ENCODE data around the gene SPDEF. TPM values are rescaled to one million over a fixed set of nuclear protein-coding genes. Genes with fewer than 3 reads are reported as not detected.

The SPDEF gene
- total and polyA plus RNA-seq, 2 experiments from 2014 or later = 1.1 TPM; not detected in 1

GRCh38 chr6:34526992-34527728 is 29.0 kb downstream of the SPDEF start:
- no peaks in the 10 kb centered on the region for H3K9me3 ChIP-seq (ENCODE audit: low read depth)
- peak; percentile 95 to 96 for DNase-seq (ENCODE audit: low read depth in 1 of 2, low spot score in 1 of 2)
- peaks cover 17% of the 10 kb centered on the region for H3K4me1 ChIP-seq (ENCODE audit: low read depth)
- TF ChIP-seq CTCF (IDR thresholded peaks at IDR 0.05; ENCODE audit: low read depth, low read length) = peak; percentile 59
- H3K36me3 ChIP-seq = no peaks in the 10 kb centered on the region
- H3K27ac ChIP-seq = no peak overlapping the region
- H3K27me3 ChIP-seq = no peaks in the 10 kb centered on the region
- H3K4me3 ChIP-seq = peak overlapping the region; percentile 11

GRCh38 chr6:34526241-34526972 is 29.7 kb downstream of the SPDEF start:
- Histone ChIP-seq H3K4me1 (ENCODE audit: low read depth) (peaks cover 17% of the 10 kb centered on the region), H3K27ac (peak overlapping the region; percentile 11), H3K27me3 (no peaks in the 10 kb centered on the region), H3K9me3 (ENCODE audit: low read depth) (no peaks in the 10 kb centered on the region), H3K36me3 (no peaks in the 10 kb centered on the region), H3K4me3 (peak overlapping the region; percentile 11)
- TF ChIP-seq CTCF (IDR thresholded peaks at IDR 0.05; ENCODE audit: low read depth, low read length) = no peak
- no peak for DNase-seq (ENCODE audit: low read depth in 1 of 2, low spot score in 1 of 2)

GRCh38 chr6:34525431-34526175 is 30.5 kb downstream of the SPDEF start:
- no peaks in the 10 kb centered on the region for H3K27me3 ChIP-seq
- H3K9me3 ChIP-seq (ENCODE audit: low read depth) = no peaks in the 10 kb centered on the region
- peak overlapping the region; percentile 47 for H3K27ac ChIP-seq
- TF ChIP-seq CTCF (IDR thresholded peaks at IDR 0.05; ENCODE audit: low read depth, low read length) = no peak
- H3K4me3 ChIP-seq = no peak overlapping the region
- H3K36me3 ChIP-seq = no peaks in the 10 kb centered on the region
- no peak for DNase-seq (ENCODE audit: low read depth in 1 of 2, low spot score in 1 of 2)
- H3K4me1 ChIP-seq (ENCODE audit: low read depth) = peaks cover 17% of the 10 kb centered on the region

DNA sequence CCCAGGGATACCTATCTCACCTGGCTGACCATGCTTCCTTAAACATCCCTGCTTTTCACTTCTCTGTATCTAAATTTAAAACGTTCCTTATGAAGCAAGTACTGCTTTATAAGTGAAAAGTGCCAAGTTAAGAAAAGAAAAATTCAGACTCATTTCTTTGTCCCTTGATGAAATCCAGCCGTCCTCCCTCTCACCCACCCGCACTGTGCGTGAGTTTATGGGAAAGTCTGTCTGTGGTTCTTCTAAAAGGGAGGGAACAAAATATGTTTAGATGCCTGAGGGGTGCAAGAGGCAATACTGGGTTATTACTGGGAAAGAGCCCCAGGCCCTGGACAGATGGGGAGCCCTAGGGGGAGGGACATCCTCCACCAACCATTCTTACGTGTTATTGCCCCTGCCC is 31.2 kb downstream of the SPDEF start:
- TF ChIP-seq CTCF (IDR thresholded peaks at IDR 0.05; ENCODE audit: low read depth, low read length) = no peak
- Histone ChIP-seq H3K27me3 (no peaks in the 10 kb centered on the region), H3K36me3 (no peaks in the 10 kb centered on the region), H3K4me1 (ENCODE audit: low read depth) (peaks cover 17% of the 10 kb centered on the region), H3K9me3 (ENCODE audit: low read depth) (no peaks in the 10 kb centered on the region), H3K27ac (peak overlapping the region; percentile 47), H3K4me3 (no peak overlapping the region)
- no peak for DNase-seq (ENCODE audit: low read depth in 1 of 2, low spot score in 1 of 2)

DNA sequence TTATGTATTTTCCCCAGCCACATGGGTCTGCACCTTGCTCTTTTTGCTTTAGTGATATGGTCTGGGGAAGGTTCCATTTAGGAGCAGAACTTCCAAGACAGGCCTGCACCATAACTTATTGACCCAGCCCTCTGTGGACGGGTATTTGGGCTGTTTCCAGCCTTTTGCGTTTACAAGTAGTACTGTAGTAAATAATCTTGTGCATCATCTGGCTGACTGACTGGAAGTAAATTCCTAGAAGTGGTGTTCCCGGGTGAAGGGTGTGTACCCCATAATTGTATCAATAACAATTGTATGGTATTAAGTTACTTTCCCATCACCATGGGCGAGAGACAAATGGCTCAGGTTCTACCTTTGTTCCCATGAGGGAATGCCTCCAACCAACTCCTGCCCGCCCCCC is 31.6 kb downstream of the SPDEF start:
- no peak for TF ChIP-seq CTCF (IDR thresholded peaks at IDR 0.05; ENCODE audit: low read depth, low read length)
- Histone ChIP-seq H3K27ac (no peak overlapping the region), H3K4me1 (ENCODE audit: low read depth) (peaks cover 17% of the 10 kb centered on the region), H3K4me3 (no peak overlapping the region), H3K27me3 (no peaks in the 10 kb centered on the region), H3K9me3 (ENCODE audit: low read depth) (no peaks in the 10 kb centered on the region), H3K36me3 (no peaks in the 10 kb centered on the region)
- DNase-seq (ENCODE audit: low read depth in 1 of 2, low spot score in 1 of 2) = no peak
